HG02885 (cell line): Measurements from ENCODE around the gene RAB40C.

Experiments used
- ATAC-seq: cut with Tn5 transposase; IDR thresholded peaks from one replicate; pipeline ENCODE4 v1.9.1; 2021; ENCODE audit warnings: mild to moderate bottlenecking; ENCODE audit not compliant: unreplicated experiment, poor library complexity

Gene RAB40C

GRCh38 chr16:661184-661821 lies 71.4 kb downstream of the RAB40C start:
- no peak for ATAC-seq

- ATAC-seq = no peak
Measured at GRCh38 chr16:662095-662494, 72.2 kb downstream of the RAB40C start.

GRCh38 chr16:662597-662996 lies 72.7 kb downstream of the RAB40C start:
- ATAC-seq = no peak

GRCh38 chr16:666572-666971 lies 76.7 kb downstream of the RAB40C start:
- no peak for ATAC-seq

- ATAC-seq = no peak
Measured at GRCh38 chr16:667113-667779, 77.4 kb downstream of the RAB40C start.

GRCh38 chr16:667780-668518 lies 78.1 kb downstream of the RAB40C start, which contains the start of gene RHOT2:
RHOT2 (plus strand) TSS chr16:668132; CDS start chr16:668200, 68 bp downstream.
- ATAC-seq = peak; percentile 89

- no peak for ATAC-seq
Measured at GRCh38 chr16:668519-669171, 78.8 kb downstream of the RAB40C start.

- no peak for ATAC-seq
Measured at GRCh38 chr16:669666-670065, 79.8 kb downstream of the RAB40C start.

GRCh38 chr16:670485-671352 lies 80.9 kb downstream of the RAB40C start:
- no peak for ATAC-seq

GRCh38 chr16:671353-672131 lies 81.7 kb downstream of the RAB40C start:
- ATAC-seq = no peak

GRCh38 chr16:672371-672770 lies 82.5 kb downstream of the RAB40C start:
- ATAC-seq = no peak

GRCh38 chr16:672851-673250 lies 83.0 kb downstream of the RAB40C start:
- ATAC-seq = no peak

- no peak for ATAC-seq
Measured at GRCh38 chr16:673399-673991, 83.6 kb downstream of the RAB40C start.

GRCh38 chr16:674214-674881 lies 84.5 kb downstream of the RAB40C start:
- ATAC-seq = no peak

GRCh38 chr16:674968-675883 lies 85.4 kb downstream of the RAB40C start, which contains the start of gene RHBDL1:
RHBDL1 (plus strand) TSS chr16:675671; CDS start chr16:675791, 120 bp downstream.
- ATAC-seq = no peak

GRCh38 chr16:675884-676564 lies 86.2 kb downstream of the RAB40C start:
- ATAC-seq = no peak

- no peak for ATAC-seq
Measured at GRCh38 chr16:676565-676902, 86.7 kb downstream of the RAB40C start.
